Measurements from ENCODE around the gene POLR1F. TPM values are rescaled to one million over a fixed set of nuclear protein-coding genes. Genes with fewer than 3 reads are reported as not detected.

POLR1F gene
- total RNA-seq, 1 experiment from 2014 or later, result 22.3 TPM

DNA sequence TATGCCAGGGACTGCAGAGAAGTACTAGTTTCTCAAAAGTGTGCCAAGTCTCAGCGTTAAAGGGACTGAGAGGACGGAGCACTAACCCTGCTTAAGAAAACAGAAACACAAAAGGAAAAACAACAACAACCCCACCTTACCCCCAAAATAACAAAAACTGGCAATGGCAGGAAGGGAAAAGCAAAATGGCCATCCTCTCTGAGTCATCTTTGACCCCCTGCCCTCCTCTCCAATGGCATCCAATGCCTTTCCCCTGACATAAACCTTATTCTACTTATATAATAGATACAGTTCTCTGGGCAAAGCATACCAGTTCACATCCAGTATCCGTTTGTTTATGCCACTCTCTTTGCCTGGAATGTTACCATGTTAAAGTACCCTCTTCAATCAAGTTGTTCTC is 1.6 kb downstream of the POLR1F start (continued):
- TF ChIP-seq ATF6 (CRISPR knock-in tag; IDR thresholded peaks at IDR 0.05), result no peak
- no peak for TF ChIP-seq HMGA2 (CRISPR knock-in tag; IDR thresholded peaks at IDR 0.05)
- TF ChIP-seq SOX15 (CRISPR knock-in tag; IDR thresholded peaks at IDR 0.05), result no peak
- no peak for TF ChIP-seq E2F5 (CRISPR knock-in tag; IDR thresholded peaks at IDR 0.05)
- TF ChIP-seq TEAD4 (CRISPR knock-in tag; IDR thresholded peaks at IDR 0.05), result no peak
- TF ChIP-seq NFE2L1 (CRISPR knock-in tag; IDR thresholded peaks at IDR 0.05), result no peak
- TF ChIP-seq PRRX2 (CRISPR knock-in tag; IDR thresholded peaks at IDR 0.05), result no peak
- no peak for TF ChIP-seq FOXK1 (CRISPR knock-in tag; IDR thresholded peaks at IDR 0.05)
- TF ChIP-seq, protein P1, sequence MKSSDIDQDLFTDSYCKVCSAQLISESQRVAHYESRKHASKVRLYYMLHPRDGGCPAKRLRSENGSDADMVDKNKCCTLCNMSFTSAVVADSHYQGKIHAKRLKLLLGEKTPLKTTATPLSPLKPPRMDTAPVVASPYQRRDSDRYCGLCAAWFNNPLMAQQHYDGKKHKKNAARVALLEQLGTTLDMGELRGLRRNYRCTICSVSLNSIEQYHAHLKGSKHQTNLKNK (CRISPR knock-in tag; IDR thresholded peaks at IDR 0.05), result no peak
- TF ChIP-seq NR2C2 (CRISPR knock-in tag; IDR thresholded peaks at IDR 0.05), result no peak

- no peaks in the 10 kb centered on the region for H3K27me3 Mint-ChIP-seq (ENCODE audit: low read depth)
- POLR2A ChIA-PET, result no interaction called here
- DNase-seq (ENCODE audit: low spot score) (no peak), ATAC-seq (peak; percentile 50)
- peaks cover 36% of the 10 kb centered on the region for H3K4me1 Mint-ChIP-seq
- no peak for TF ChIP-seq NR1H2 (CRISPR knock-in tag; IDR thresholded peaks at IDR 0.05)
- TF ChIP-seq, protein P2, sequence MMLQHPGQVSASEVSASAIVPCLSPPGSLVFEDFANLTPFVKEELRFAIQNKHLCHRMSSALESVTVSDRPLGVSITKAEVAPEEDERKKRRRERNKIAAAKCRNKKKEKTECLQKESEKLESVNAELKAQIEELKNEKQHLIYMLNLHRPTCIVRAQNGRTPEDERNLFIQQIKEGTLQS (CRISPR knock-in tag; conservative IDR thresholded peaks at IDR 0.05), result no peak
- no peak for TF ChIP-seq TEAD1 (CRISPR knock-in tag; IDR thresholded peaks at IDR 0.05)
- TF ChIP-seq MLX (CRISPR knock-in tag; IDR thresholded peaks at IDR 0.05), result no peak
- TF ChIP-seq, protein P3, sequence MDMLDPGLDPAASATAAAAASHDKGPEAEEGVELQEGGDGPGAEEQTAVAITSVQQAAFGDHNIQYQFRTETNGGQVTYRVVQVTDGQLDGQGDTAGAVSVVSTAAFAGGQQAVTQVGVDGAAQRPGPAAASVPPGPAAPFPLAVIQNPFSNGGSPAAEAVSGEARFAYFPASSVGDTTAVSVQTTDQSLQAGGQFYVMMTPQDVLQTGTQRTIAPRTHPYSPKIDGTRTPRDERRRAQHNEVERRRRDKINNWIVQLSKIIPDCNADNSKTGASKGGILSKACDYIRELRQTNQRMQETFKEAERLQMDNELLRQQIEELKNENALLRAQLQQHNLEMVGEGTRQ (CRISPR knock-in tag; IDR thresholded peaks at IDR 0.05), result no peak
- TF ChIP-seq NFATC4 (CRISPR knock-in tag; IDR thresholded peaks at IDR 0.05), result no peak
- TF ChIP-seq ZNF263 (CRISPR knock-in tag; IDR thresholded peaks at IDR 0.05; ENCODE audit: low read depth), result no peak
- TF ChIP-seq OVOL2 (CRISPR knock-in tag; IDR thresholded peaks at IDR 0.05; ENCODE audit: borderline replicate concordance), result no peak
- no peak for TF ChIP-seq GTF2I (CRISPR knock-in tag; conservative IDR thresholded peaks at IDR 0.05)
- no peak for TF ChIP-seq ATF6 (CRISPR knock-in tag; IDR thresholded peaks at IDR 0.05)
- TF ChIP-seq ZBTB21 (CRISPR knock-in tag; IDR thresholded peaks at IDR 0.05; ENCODE audit: borderline replicate concordance), result no peak
- TF ChIP-seq, protein P1 (CRISPR knock-in tag; IDR thresholded peaks at IDR 0.05), result no peak
- TF ChIP-seq MXD4 (CRISPR knock-in tag; IDR thresholded peaks at IDR 0.05; ENCODE audit: borderline replicate concordance), result no peak
- no peak for TF ChIP-seq TCF7 (CRISPR knock-in tag; IDR thresholded peaks at IDR 0.05; ENCODE audit: low read depth)
- TF ChIP-seq MYBL2 (CRISPR knock-in tag; IDR thresholded peaks at IDR 0.05), result no peak
- TF ChIP-seq CDX4 (CRISPR knock-in tag; IDR thresholded peaks at IDR 0.05; ENCODE audit: borderline replicate concordance), result no peak
- no peak for TF ChIP-seq E2F5 (CRISPR knock-in tag; IDR thresholded peaks at IDR 0.05)
- TF ChIP-seq CBFB (CRISPR knock-in tag; IDR thresholded peaks at IDR 0.05; ENCODE audit: low read depth), result no peak
- TF ChIP-seq, protein P4, sequence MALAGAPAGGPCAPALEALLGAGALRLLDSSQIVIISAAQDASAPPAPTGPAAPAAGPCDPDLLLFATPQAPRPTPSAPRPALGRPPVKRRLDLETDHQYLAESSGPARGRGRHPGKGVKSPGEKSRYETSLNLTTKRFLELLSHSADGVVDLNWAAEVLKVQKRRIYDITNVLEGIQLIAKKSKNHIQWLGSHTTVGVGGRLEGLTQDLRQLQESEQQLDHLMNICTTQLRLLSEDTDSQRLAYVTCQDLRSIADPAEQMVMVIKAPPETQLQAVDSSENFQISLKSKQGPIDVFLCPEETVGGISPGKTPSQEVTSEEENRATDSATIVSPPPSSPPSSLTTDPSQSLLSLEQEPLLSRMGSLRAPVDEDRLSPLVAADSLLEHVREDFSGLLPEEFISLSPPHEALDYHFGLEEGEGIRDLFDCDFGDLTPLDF (CRISPR knock-in tag; IDR thresholded peaks at IDR 0.05), result no peak
- no peak for TF ChIP-seq GRHL2 (CRISPR knock-in tag; IDR thresholded peaks at IDR 0.05; ENCODE audit: insufficient replicate concordance, severe bottlenecking)
- peak overlapping the region; percentile 9; the same call in 1 of the 2 replicates for H3K4me3 Mint-ChIP-seq
- no peaks in the 10 kb centered on the region for H3K9me3 Mint-ChIP-seq
- peaks cover 6% of the 10 kb centered on the region; the same call in 1 of the 2 replicates for H3K36me3 Mint-ChIP-seq
- CTCF ChIA-PET, result interaction anchor here (1.0 kb wide), 1 partner anchor 8 kb away, joined by 4 read pairs; no protein-coding TSS in a partner anchor
- no peak overlapping the region for H3K27ac Mint-ChIP-seq
Observed at GRCh38 chr7:19705663-19706062, 3.2 kb downstream of the POLR1F start.

Measured in WTC11 (cell line).